ENCODE data around the gene STOM.

GRCh38 chr9:121368138-121368522 lies 1.9 kb downstream of the STOM start:
- TF ChIP-seq ZNF274 (IDR thresholded peaks at IDR 0.05; ENCODE audit: low read depth, low read length): no peak
- no peak for TF ChIP-seq YY1 (IDR thresholded peaks at IDR 0.05; ENCODE audit: insufficient read depth, insufficient read length)

Data from NT2/D1 (cell line).